HG03469 (cell line): ENCODE measurements around the gene GSTT2.
A peak's percentile ranks its signal among the peaks of the same experiment; 100 is the strongest.
"Not testable (repeated sequence)": the region's sequence is repeated elsewhere in the genome, so short reads cannot be mapped to it uniquely, and the experiment has no call there.

Source experiments
- ATAC-seq: cut with Tn5 transposase; IDR thresholded peaks from one replicate; pipeline ENCODE4 v1.9.1; 2021; ENCODE audit warnings: mild to moderate bottlenecking, moderate library complexity, moderate number of reproducible peaks; ENCODE audit not compliant: unreplicated experiment

The GSTT2 gene

DNA sequence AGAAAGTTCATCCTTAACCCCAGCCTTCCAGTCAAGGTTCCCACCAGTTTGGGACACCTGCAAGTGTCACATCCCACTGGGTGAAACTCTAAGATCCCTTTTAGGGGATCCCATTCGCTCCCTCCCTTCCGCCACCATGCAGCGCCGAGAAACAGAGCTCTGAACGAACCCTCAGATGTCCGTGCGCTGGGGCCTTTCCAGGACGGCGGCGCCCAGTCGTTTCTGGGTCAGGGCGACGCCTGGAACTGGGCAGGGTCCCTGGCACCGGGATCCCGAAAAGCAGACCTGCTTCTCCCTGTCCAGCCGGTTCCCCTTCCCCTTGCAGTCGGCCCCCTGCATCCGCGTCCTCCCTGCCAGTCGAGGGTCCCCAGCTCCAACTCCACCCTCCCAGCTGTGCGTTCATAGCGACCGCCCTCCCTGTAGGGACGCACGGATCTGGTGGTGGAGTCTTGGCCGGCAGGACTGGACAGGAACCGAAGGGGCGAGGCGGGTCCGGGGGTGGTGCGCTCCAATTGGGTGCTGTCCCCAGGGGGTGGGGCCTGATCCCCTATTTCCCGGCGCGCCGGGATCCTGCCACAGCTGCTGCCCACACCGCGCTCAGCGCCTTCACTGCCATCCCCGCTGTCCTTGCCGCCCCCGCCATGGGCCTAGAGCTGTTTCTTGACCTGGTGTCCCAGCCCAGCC, at the start of gene GSTT2:
Gene GSTT2, plus strand, starts transcription at position 578 of the 684 bp plus-strand sequence.
- ATAC-seq = not testable (repeated sequence)

DNA sequence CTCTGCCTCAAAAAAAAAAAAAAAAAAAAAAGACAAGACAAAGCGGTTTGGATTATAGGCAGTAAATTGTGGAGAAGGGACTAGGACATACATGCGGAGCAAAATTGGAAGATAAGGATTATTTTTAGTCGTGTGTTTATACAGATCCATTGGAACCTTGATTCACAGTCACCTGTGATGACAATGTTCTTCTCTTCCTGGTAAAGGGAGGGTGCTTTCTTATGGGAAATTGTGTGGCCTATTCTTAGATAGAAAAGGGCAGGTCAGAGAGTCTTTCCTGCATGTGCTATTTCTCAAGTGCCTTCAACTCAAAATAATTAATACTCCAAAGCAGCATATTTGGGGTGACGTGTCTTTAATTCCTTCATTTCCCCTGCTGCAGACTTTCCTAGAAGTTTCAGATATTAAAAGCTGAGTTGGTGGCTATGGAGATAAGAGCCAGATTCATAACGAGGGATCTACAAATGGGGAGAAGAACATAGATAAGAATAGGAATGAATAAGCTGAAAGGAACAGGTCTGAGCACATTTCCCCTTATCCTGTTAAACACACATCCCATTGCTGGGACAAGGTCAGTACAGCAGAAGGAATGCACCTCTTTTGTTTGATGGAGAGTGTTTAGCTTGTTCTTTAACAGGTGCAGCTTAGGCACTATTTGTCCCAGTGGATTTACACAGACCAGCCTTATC, 41.5 kb upstream of the GSTT2 start:
- ATAC-seq = no peak

DNA sequence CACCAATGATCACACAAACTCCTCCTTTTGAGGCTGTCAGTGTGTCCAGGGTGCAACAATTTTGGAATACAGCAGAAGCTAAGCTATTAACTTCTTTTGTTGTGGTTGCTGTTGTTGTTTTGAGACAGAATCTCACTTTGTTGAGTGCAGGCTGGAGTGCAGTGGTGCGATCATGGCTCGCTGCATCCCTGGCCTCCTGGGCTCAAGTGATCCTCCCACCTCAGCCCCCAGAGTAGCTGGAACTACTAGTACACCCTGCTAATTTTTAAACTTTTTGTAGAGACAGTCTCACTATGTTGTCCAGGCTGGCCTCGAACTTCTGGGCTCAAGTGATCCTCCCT, 40.9 kb upstream of the GSTT2 start:
- ATAC-seq = no peak

DNA sequence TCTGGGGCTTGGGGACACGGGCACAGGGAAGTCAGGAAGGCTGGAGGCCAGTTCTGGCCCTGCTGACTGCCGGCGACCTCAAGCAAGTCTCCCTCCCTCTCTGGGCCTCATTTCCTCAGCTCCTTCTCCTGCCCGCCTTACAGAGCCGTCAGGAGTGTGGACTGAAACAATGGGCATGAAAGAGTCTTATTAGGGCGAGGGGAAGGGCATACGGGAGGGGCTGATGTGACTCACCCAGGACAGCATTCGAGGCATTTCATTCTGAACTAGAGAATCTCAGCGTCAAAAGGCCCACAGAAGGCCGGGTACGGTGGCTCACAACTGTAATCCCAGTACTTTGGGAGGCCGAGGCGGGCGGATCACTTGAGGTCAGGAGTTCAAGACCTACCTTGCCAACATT, 39.8 kb upstream of the GSTT2 start:
- ATAC-seq = not testable (repeated sequence)

DNA sequence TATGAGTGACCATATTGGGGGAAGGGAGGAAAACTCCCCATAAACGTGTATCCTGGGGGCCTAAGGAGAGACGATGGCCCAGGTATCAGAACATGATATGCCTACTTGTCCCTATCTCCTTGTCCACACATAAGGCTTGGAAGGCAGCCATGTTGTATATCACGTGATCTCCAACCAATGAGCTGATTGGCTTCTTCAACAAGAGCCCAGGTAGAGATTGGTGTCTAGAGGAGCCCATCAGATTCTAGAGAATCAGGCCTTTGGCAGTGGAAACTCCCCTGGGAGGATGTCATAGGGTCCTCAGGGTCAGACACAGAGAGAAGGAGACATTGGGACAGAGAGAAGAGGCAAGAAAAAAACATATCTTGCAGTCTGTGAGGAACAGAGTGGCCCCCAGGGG, 32.5 kb upstream of the GSTT2 start:
- ATAC-seq = not testable (repeated sequence)

DNA sequence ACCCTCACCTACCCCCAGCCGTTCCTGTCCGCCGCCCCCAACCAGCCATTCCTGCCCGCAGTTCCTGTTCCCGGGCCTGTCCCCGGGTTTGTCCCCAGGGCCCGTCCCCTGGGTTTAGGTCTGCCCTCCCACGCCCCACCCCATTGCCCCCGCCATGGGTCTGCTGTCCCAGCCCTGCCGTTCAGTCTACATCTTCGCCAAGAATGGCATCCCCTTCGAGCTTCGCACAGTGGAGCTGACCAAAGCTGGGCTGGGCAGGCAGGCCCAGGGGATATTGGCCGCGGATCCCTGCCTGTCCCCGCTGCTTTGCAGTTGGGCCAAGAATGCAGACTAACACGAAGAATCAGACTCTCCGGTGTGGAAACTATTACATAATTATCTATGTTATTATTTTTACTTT, 30.2 kb upstream of the GSTT2 start:
- ATAC-seq = not testable (repeated sequence)

DNA sequence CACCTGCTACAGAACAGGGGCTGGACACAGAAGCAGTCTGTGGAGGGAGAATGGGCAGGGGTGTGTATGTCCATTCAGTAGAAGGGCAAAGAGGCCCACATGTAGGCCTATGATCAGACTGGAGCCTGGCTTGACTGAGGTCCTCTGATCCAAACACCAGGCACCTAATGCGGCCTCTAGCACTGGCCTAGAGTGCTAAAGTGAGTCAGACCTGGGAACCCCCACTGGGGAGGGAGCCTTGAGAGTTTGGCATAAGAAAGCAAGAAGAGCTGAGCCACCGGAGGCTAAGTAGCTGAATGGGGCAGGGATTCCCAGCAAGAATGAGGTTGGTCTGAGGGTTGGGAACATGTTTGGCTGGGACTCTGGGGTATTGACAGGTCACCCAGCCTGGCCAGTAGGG, 28.6 kb upstream of the GSTT2 start:
- ATAC-seq = not testable (repeated sequence)

DNA sequence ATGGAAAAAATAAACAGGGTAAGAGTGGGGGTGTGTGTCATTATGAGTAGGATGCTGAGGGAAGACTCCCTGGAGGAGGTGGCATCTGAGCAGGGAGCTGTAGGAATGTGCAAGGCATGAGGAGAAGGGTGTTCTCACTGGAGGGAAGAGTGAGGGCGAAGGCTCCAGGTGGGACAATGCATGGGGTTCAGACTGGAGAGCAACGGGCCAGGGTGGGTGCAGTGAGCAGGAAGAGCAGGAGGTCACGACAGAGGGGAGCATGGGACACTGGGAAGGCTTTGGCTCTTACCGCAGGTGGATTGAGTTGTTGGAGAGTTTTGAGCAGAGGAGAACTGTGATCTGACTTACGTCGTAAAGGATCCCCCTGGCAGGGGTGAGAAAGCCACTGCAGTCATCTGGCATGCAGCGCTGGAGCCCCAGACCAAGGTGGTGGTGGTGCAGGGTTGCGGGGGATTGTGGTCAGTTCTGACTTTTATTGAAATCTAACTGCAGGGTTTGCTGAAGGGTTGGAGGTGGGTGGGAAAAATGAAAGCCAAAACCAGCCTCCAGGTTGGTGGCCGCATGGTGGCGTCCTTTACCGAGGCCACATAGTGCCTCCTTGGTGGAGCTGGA, 27.0 kb upstream of the GSTT2 start:
- ATAC-seq = not testable (repeated sequence)

DNA sequence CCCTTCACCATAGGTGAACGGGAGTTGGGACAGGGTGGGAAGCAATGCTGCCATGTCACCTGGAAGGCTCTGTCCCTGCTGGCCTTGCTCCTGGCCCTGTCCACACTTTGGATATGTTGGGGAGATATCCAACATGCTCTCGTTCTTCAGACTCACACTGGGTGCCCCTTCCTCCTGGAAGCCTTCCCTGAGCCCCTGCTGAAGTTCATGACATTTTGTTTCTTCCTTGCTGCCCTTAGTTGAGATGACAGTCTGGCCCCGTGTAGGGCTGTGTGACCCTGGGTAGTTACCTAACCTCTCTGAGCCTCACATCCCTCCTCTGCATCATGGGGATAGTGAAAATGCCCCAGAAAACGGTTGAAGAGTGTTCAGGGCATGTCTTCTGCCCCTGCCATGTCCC, 26.4 kb upstream of the GSTT2 start:
- ATAC-seq = not testable (repeated sequence)

DNA sequence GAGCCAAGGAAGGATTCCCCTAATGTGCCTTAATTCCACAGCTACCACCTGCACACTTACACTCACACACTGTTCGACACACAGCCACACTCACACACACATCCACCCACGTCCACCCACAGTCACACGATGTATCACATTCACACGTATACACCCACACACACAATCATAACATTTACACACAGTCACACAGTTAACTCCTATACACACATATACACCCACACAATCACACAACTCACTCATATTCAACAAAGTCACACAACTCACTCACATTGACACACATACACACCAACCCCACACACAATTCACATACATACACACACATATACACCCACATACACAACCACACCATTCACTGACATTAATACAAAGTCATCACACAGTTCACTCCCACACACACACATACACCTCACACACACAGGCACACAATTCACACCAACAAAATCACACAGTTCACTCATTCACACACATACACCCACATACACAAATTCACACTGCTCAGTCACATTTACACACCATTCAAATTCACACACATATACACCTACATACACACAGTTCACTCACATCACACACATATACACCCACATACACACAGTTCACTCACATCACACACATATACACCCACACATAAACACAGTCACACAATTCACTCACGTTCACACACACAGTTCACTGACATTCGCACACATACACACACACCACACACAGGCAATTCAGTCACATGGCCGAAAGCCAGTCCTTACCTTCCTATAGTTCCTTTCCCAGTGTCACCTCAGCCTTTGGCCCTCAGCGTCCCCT, 25.5 kb upstream of the GSTT2 start:
- not testable (repeated sequence) for ATAC-seq

DNA sequence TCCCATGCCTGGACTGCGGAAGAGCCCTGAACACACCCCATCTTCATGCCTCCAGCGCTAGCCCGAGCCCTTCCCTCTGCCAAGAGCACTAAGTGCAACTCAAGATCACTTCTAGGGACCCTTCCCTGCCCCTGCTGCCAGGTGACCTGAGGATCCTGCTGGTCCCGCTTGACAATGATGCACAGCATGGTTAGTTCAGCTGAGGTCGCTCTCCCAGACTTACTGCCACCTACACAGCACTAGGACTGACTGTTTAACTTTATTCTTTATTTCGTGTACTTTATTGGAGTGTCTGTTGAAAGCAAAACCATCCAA, 25.0 kb upstream of the GSTT2 start:
- not testable (repeated sequence) for ATAC-seq

DNA sequence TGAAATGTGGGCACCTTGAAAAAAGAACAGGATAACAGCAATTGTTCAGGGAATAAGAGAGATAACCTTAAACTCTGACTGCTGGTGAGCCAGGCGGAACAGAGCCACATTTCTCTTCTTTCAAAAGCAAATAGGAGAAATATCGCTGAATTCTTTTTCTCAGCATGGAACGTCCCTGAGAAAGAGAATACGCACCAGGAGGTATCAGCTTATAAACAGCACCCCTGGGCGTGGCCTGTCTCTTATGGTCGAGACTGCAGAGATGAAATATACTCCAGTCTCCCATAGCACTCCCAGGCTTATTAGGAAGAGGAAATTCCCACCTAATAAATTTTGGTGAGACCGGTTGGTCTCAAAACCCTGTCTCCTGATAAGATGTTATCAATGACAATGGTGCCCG, 24.0 kb upstream of the GSTT2 start:
- not testable (repeated sequence) for ATAC-seq

DNA sequence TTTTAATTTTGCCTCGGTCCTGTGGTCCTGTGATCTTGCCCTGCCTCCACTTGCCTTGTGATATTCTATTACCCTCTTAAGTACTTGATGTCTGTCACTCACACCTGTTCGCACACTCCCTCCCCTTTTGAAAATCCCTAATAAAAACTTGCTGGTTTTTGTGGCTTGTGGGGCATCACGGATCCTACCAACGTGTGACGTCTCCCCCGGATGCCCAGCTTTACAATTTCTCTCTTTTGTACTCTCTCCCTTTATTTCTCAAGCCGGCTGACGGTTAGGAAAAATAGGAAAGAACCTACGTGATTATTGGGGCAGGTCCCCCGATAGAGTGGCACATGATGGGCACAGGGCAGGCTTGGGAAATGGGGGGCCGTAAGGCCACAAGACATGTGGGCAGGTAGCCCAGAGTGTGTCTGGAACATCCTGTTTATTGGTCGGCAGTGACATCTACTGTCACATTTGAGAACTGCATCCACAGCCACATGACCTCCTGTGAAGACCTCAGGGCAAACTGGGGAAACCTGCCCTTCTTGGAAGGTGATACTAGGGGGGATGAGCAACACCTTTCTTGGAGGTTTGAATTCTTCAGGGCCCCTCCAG, 23.5 kb upstream of the GSTT2 start:
- not testable (repeated sequence) for ATAC-seq

DNA sequence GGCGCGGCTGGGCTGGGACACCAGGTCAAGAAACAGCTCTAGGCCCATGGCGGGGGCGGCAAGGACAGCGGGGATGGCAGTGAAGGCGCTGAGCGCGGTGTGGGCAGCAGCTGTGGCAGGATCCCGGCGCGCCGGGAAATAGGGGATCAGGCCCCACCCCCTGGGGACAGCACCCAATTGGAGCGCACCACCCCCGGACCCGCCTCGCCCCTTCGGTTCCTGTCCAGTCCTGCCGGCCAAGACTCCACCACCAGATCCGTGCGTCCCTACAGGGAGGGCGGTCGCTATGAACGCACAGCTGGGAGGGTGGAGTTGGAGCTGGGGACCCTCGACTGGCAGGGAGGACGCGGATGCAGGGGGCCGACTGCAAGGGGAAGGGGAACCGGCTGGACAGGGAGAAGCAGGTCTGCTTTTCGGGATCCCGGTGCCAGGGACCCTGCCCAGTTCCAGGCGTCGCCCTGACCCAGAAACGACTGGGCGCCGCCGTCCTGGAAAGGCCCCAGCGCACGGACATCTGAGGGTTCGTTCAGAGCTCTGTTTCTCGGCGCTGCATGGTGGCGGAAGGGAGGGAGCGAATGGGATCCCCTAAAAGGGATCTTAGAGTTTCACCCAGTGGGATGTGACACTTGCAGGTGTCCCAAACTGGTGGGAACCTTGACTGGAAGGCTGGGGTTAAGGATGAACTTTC, 18.7 kb upstream of the GSTT2 start, which contains the start of gene GSTT2B:
Gene GSTT2B, minus strand, starts transcription at position 112 of the 688 bp plus-strand sequence. Its CDS starts 64 bp downstream, at position 48.
- ATAC-seq = not testable (repeated sequence)

DNA sequence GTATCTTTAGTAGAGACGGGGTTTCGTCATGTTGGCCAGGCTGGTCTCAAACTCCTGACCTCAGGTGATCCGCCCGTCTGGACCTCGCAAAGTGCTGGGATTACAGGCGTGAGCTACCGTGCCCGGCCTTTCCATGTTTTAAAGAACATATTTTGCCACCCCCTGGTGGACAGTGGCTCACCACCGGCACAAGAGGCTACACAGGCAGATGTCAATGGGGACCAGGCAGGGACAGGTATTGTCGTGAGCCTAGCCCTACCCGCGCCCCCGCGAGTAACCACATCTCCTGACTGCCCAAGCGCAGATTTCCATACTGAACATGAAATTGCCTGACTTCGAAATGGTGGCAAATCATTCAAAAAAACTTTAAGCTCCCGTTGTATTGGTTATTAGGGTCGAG, 13.8 kb upstream of the GSTT2 start:
- not testable (repeated sequence) for ATAC-seq

DNA sequence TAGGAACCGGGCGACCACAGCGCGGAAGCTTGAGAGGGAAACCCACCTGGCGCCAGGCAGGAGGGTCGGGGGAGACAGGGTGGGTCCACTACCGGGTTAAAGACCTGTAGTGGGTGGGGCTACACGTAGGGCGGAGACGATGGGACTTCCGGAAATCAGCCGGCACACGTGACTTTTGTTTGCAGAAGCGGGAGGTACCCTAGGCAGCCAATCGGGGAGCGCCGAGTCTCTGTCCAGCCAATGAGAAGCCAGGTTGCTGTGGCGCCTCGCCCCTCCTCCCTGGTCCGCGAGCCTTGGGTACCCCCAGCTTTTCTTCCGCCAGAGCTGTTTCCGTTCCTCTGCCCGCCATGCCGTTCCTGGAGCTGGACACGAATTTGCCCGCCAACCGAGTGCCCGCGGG, 13.4 kb upstream of the GSTT2 start, which contains the start of gene DDTL:
Gene DDTL, plus strand, starts transcription at position 321 of the 400 bp plus-strand sequence. Its CDS starts 27 bp downstream, at position 348.
- peak; percentile 83 for ATAC-seq

DNA sequence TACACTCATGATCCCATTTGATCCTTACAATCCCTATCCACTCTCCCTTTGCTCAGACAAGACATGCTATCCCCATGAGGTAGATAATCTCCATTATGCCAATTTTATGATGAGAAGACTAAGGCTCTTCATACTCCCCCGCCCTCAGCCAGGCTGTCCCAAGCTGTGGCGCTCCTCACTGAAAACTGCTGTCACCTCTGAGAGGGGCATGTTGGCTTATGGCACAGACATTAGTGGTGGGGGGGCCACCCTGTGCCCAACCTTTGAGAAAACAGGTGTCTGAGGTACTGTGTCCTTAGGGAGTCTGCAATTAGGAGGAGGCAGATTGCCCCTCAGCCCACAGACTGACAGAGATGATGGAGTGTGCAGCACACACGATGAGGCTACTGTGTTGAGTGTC, 10.9 kb upstream of the GSTT2 start:
- no peak for ATAC-seq

DNA sequence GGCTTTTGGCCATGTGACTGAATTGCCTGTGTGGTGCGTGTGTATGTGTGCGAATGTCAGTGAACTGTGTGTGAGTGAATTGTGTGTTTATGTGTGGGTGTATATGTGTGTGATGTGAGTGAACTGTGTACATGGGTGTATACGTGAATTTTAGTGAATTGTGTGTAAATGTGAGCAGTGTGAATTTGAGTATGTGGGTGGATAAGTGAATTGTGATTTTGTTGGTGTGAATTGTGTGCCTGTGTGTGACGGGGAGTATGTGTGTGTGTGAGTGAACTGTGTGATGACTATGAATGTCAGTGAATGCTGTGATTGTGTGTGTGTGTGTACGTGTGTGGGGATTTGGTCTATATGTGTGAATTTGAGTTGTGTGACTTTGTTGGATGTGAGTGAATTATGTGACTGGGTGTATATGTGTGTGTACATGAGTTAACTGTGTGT, 9.7 kb upstream of the GSTT2 start:
- no peak for ATAC-seq

DNA sequence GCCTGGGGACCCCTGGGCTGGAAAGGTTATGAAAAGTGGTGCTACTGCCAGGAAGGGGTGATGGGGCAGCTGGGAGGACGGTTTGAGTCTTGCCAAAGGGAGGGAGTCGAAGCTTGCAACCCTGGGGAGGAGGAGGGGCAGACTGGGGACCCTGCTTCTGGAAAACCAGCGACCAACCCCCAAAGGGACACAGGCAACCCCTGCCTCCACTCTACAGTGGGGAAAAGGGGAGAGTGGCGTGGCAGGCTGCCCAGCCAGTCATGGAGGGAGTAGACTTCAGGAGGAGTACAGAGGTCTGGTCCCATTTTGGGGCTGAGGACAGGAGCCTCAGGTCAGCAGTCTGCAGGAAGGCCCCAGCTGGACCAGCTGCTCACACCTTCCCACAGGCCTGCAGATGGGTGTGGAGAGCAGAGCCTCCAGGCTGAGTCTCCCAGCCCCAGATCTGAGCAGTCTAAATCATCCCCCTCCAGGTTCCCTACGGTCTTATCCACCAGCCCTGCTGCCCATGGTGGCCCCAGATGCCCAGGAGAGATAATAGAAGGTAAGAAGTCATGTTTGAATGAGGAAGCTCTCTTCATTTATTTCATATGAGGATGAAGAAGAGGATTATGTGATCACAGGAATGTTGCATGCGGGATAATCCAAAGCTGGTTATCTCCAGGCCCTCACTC, 9.0 kb upstream of the GSTT2 start:
- ATAC-seq = no peak

DNA sequence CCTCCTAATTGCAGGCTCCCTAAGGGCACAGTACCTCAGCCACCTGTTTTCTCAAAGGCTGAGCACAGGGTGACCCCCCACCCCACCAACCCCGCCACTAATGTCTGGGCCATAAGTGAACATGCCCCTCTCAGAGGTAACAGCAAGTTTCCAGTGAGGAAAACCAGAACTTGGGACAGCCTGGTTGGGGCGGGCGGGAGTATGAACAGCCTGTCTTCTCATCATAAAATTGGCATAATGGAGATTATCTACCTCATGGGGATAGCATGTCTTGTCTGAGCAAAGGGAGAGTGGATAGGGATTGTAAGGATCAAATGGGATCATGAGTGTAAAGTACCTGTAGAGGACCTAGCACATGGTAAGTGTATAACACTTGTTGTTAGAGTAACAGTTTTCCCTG, 8.0 kb upstream of the GSTT2 start:
- not testable (repeated sequence) for ATAC-seq
